Activated CD4-positive, CD25-positive, alpha-beta regulatory T cell treated with anti-CD3 and anti-CD28 coated beads, Interleukin-2, amount 50 U/mL, for 16 hours (primary cell): ENCODE data around the gene CHI3L2.

Experiments
- DNase-seq: peaks from one replicate; pipeline ENCODE4 v3.0.0-alpha.2; 2020; ENCODE audit warnings: low read depth, low spot score

CHI3L2 gene

DNA sequence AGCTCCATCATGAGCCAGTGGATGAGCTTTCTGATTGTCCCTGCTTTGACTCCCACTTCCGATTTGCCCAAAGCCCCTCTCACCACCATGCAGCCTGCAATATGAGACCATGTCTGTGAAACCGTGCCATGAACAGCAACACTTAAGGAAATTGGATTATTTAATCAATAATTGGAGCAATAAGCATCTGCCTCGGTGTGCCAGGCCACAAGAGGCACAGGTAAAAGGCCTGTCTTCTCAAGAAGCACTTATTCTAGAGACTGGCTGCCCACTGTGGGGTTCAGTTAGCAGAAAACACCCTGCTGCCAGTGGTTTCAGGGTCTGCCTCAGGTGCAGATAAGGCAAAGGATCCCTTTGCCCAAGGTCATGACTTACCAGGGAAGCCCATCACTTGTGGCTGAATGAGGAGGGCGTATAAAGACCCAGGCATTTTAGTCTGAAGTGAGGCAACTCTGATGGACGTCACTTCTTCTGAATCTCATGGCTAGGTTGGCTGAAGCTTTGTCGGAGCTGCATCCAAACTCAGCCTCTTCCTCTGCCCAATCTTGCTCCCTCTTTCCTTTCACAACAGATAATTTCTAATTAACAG is 7.1 kb upstream of the CHI3L2 start:
- no peak for DNase-seq

DNA sequence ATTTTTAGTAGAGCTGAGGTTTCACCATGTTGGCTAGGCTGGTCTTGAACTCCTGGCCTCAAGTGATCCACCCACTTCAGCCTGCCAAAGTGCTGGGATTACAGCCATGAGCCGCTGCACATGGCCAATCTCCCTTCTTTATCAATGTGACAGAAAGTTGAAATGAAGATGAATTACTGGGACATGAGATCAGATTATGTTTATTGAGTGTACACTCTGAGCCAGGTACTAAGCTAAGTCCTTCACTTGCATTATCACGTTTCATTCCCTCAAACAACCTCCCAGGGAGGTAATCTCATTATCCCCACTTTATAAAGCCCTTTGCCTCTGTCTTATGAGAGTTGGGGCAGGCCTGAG is 6.3 kb upstream of the CHI3L2 start:
- no peak for DNase-seq

DNA sequence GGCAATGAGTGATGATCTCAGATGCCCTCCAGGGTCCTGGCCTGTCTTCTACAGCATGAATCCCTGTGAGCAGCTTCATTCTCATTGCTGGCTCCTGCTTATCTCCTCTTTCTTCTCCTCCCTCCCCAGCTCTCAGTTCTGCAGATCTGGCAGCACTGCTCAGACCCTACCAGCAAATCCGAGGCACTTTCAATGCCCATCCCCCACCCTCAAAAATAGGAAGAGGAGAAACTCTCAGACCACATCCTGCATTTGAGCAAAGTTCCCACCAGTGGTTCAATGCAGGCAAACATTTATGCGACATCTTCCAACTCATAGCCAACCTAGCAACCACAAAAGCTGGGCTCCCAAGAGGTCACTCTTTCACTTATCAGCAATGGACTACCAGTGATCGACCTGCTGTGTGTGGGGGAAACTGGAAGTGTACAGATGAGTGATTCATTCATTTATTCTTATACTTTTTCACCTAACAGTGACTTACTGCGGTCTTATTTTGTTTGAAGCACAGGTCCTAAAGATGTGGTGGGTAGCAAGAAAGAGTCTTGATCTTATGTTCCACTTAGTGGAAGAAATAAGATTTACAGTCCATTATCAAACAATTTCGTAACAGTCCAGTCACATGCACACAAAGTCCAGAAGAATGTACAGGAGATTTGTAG is 5.8 kb upstream of the CHI3L2 start:
- DNase-seq, result no peak

DNA sequence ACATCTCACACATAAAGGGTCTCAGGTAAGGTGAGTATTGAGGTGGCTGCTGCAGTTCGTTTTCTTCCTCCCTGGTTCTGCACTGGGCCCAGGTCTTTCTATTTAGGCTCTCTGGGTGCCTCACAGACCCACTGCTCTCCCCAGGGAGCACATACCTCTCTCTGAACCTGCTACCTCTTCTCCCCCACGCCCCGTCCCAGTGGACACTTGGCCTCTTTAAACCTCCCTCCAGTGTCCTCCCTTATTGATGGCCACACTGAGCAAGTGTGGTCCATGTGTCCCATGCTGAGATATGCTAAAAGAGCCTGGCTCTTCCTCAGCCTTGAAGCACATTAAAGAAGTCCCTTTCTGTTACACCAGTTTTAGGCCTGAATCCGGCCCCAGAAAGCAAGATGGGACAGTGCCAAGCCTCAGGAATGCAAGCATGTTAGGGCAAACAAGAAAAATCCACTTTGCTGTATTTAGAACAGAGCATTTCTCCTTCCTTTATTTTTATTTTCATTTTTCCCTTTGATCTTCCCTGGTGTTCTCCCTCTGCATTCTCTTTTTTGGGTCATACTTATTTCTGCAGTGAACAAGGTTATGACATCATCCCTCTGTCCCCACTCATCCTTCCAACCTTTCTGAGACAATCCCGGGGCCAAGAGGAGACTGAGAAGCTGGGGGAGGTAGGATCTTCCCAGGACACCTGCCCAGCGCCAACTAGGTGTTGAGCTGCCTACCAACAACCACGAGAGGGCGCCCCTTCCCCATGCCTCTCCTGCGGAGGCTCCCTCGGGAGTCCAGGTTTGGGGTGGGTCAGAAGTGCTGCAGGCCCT is 5.0 kb upstream of the CHI3L2 start:
- peak; percentile 46 for DNase-seq

DNA sequence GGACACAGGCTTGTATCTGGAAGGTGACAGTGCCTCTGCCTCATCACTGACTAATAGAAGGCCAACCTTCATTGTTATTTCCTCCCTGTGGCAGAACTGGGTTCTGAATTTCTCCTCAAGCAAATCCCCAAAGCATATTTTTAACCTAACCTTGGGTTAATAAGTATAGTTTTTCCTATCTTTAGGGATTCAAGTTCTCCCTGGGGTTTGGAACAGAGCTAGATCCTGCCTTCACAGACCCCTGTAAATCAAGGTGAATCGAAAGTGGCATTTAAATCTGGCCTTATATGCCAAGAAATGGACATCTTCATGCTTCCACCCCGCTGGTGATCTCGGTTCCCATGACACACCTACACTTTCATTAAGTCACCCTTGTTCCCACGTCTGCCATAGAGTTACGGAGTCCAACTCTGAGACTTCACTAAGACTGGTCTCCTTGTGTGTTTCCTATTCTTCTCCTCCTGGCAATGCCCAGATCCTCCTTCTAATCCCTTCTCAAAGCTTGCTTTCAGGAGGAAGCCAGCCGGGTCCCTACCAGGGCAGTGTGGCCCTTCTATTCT is 4.3 kb upstream of the CHI3L2 start:
- DNase-seq, result no peak

DNA sequence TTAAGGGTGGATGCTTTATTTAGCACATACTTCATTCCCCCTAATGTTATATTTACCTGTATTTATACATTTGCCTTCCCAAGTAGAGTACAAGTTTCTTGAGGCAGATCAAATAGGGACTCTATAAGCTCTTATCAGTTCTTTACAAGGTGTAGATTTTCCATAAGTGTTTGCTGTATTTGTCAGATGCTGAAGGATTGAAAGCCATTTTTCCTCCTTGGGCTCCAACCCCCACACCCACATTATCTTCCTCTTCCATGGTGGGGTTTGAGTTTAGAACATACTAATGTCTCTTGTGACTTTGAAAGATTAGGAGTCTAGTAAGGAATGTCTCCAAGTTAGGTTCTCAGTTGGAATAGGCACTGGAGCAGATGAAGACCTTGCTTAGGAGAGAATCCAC is 2.4 kb upstream of the CHI3L2 start:
- DNase-seq, result no peak

DNA sequence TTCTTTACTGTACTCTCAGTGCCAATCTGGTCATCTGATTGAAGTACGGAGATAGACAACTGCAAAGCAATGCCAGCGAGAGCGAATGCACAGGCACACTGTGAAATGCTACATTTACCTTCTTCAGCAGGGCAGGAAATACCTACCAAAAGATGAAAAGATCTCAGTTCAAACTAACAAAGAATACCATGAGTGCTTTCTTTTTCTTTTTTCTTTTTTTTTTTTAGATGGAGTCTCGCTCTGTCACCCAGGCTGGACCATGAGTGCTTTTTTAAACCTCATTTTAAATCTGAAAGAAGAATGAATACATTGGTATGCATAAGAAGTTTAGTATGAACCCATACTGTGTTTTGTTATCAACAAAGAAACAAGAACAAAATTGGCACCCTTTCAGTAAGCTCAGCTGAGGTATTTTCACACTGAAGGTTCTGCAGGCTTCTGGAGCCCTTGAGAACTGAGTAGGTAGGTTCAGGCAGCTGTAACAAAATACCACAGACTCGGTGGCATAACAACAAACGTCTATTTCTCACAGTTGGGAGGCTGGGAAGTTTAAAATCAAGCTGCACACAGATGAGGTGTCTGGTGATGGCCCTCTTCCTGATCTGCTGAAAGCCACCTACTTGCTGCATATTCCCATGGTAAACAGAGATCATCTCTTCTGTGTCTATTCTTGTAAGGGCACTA is 1.7 kb upstream of the CHI3L2 start:
- DNase-seq, result no peak

DNA sequence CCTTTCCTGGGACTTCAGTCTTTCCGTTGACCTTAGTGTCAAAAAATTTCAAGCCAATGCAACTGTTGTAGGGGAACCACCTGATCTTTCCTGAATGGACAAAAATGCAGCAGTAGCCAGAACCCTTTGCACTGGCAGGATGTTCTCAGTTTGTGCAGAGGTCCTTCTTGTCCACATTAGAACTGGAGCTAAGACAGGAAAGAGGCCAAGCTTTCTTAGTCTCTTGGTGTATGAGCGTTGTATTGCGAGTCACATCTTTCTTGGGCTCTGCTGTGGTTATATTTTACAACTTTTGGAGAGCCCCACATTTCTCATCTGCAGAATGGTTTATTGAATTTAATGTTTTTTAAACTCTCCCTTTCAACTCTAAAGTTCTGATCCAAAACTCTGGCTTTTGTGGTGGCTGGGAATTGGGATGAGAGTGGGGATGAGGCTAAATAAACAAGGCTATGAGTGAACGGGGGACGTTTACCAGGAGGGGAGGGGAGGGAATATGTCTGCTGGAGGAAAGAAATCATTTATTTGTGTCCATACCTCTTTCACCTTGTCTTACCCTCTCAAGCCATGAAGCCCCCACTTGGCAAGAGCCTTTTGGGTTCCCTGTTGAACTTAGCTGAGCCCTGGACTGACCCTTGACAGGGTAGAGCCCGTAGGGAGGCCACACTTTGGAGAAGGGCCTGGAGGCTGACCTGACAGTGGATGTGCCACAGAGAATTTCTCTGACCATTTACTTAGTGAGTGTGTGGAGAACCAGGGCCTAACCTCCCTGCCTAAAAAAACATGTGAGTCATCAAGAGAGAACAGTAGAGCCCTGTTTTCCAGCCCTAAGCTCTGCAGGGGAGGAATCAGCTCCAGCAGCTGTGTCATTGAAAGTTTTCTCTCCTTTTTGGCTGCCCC is 586 bp downstream of the CHI3L2 start:
- DNase-seq, result no peak

DNA sequence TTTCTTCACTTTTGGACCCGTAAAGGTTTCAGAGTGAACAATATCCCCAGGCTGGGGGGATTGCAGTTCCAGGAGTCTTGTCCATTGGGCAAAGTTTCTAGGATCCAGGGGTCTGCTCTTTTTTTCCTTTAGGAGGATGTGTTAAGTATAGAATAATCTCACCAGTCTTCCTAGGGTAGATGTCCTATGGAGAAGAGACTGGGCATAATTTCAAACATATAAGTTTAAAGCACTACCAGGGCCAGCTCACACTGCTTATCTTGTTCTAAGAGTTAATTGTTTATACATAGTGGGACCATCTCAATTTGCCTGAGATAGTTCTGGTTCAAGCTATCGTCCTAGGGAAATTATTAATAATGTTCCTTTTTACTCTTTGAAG is 1.2 kb downstream of the CHI3L2 start:
- no peak for DNase-seq

DNA sequence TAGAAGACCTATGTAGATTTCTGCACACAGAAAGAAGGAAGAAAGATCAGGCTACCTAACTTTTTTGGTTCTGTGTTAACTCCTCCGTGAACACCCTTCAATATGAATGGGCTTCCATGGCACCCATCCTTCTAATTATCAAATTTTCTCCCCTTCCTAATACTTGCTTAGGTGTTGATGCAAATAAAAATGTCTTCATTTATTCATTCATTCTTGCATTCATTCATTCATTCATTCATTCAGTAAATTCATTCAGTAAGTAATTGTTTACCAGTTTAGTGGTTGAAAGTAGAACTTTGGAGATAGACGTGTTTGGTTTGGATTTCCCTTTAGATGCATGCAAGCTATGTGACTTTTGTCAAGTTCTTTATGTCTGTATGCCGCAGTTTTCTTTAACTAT is 4.6 kb downstream of the CHI3L2 start:
- no peak for DNase-seq

DNA sequence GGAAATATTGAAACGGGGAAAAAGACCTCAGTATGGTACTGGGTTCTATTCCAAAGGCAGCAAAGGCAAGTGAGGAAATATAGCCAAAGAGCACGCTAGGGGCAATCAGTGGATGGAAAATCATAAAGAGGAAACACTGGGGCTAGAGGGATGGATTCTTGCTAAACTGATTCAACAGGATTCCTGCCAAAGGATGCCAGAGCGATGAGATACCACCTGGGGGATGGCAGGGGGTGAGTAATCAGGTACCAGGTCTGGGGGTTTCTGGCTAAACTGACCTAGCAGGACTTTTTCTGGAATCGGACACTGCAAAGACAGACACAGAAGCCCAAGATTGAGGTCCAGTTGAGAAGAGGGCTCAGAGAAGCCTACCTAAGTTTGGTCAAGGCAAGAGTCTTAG is 6.7 kb downstream of the CHI3L2 start:
- no peak for DNase-seq

DNA sequence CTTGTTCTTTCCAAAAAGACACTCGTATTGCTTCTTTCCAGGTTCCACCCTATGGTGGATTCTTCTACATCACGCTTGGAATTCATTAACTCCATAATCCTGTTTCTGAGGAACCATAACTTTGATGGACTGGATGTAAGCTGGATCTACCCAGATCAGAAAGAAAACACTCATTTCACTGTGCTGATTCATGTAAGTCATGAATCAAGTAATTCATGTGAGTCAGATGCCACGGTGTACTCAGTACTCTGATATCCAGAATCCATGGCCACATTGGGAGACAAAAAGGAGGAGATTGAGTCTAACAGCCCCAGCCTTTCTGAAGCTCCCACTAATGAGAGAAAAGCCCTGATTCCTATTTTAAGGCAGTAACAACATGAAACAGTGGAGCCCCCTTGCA is 7.4 kb downstream of the CHI3L2 start:
- no peak for DNase-seq

DNA sequence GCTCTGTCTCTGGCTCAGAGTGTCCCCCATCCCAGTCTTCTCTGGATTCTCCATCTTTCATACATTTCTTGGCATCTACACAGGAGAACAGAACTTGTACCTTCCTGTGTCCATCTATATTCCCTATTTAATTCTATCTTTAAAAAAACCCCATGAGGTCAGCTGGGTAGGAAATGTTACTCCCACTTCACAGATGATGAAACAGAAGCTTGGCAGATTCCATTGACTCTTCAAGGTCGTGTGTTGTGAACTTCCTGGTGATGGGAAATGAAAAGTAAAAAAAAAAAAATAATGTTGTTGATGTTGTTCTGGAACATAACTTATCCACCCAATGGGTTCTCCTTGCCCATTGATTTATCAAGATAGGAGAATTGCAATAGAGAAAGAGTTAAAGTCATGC is 8.9 kb downstream of the CHI3L2 start:
- DNase-seq, result no peak

DNA sequence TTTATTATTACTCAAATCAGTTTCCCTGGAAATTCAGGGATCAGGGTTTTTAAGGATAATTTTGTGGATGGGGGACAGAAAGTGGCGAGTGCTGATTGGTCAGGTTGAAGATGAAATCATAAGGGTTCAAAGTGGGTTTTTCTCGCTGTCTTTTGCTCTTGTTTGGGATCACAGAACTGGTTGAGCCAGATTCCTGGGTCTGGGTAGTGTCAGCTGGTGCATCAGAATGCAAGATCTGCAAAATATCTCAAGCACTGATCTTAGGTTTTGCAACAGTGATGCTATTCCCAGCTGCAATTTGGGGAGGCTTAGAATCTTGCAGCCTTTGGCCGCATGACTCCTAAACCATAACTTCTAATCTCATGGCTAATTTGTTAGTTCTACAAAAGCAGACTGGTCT is 9.3 kb downstream of the CHI3L2 start:
- DNase-seq, result no peak

DNA sequence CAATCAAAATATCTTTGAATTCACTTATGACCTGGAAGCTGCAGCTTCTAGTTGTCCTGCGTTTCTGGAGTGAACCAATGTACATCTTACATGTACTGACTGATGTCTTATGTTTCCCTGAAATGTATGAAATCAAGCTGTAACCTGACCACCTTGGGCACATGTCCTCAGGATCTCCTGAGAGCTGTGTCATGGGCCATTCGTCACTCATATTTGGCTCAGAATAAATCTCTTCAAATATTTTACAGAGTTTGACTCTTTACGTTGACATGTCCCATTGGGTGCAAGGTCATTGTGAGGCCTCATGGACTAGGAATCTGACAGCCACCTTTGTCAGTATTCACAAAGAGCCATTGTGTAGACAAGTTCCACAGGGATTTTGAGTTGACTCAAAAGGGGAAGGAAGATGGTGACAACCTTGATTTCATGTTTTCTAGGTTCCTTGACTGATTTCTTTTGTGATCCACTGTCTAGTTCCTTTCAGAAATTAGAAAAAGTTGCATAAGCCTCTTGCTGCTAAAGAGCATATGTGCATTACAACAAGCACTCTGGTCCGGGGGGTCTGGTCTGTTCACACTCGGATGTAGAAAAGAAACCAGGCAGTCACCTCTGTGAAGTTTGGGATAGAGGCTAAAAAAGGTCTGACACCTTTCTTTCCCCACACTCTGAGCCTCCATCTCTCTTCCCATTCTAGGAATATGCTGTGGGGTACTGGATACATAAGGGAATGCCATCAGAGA is 10.7 kb downstream of the CHI3L2 start:
- no peak for DNase-seq

DNA sequence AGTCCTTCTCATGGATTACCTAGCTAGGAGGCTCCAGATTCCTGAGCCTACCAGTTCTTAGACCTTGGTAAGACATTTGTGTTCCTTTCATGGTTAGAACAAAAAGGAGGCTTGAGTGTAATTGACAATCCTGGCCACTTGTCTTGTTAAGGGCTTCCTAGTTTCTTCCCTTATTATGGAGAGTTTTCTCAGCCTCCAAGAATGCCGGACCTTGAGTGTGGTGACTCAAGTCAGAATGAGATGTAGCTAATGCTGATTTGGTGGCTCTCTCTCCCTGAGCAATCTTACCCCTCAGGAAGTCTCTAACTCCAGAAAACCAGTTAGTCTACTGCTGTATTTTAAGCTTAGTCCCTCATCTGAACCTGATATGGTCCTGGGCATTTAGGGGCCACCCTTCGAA is 14.3 kb downstream of the CHI3L2 start:
- DNase-seq, result no peak

DNA sequence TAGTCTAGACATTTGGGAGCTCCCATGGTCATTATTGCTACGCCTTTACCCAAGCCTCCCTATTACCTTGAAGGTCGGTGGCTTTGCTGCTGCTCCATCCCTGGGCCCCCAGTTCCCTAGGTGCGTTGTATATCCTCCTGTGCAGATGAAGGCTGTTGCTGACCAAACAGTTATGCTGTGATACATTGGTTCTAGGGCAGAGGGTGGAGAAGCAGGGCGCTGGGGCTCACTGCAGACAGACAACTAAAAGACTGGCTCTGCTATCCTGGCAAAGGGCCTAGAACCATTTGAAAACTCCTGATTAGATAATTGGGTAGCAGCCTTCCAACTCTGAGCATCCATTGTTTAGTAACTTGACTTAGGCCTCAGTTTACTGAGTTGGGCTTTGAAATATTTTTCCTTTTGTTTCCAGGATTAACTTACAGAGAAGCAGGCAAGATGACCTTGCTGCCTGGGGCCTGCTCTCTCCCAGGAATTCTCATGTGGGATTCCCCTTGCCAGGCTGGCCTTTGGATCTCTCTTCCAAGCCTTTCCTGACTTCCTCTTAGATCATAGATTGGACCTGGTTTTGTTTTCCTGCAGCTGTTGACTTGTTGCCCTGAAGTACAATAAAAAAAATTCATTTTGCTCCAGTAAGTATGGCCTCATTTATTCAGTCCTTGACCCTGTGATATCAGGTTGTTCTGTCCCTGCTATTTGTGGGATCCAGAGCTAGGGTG is 15.5 kb downstream of the CHI3L2 start:
- no peak for DNase-seq

DNA sequence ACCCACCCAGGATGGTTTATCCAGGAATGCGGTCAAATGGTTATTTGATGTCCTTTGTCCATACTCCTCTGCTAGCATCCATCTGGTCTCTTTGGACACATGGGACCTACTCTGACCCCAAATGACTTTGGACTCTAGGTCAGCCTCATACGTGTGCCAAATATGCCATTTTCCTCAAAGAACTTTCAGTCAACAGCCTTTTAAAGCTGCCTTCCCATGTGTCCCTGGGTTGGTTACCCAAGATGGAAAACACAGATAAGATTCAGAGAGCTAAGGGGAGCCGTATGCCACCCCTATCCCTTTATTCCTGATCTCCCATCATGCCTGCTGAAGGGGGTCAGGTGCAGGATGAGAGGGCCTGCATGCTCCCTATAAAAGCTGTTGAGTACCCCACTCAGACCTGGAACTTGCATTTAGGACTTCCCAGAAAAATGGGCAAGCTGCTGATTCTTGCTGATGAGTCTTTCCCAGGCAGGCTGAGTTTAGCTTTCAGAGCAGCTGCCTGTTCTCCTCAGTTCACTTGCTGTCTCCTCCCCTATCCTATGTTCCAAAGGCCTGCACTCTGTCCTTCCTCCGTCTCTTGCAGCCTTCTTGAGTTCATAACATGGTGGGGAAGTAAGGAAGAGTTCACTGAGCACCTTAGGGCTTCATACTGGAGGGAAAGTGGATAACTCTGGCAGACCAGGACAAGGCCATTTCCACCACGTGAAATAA is 19.8 kb downstream of the CHI3L2 start:
- no peak for DNase-seq

DNA sequence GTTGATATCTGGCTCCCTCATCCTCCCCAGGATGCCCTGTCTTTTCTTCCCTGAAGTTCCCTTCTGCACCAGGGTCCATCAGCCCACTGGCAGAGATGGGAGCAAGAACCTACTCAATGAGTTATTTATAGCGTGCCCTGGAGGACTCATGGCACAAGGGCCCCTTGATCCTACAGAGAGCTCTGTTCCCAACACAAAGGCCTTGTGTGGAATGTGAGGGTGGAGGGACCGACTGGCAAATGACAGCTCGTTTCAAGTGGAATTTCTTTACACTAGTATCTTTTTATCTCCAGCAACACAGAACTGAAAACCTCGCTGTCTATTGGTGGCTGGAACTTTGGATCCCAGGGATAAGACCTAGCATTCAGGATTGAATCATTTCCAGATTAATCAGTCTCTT is 22.4 kb downstream of the CHI3L2 start:
- DNase-seq, result no peak
